Daoy (cell line): ENCODE results near the gene TMTC1. TPM values are rescaled to one million over a fixed set of nuclear protein-coding genes. Genes with fewer than 3 reads are reported as not detected.
"Not testable (repeated sequence)": the region's sequence is repeated elsewhere in the genome, so short reads cannot be mapped to it uniquely, and the experiment has no call there.

ENCODE experiments used
- DNase-seq: peaks from one replicate; pipeline ENCODE4 v3.0.0-alpha.2; 2015; ENCODE audit warnings: low read depth
- total RNA-seq: library from RNA; depleted of rRNA; stranded (reverse); fragments of >200 nt; shearing (Covaris generic); gene quantifications from 2 replicates; pipeline ENCODE4 v1.2.3, GENCODE V29; 2014

The TMTC1 gene
- total RNA-seq, 1 experiment from 2014 or later = 4.3 TPM

DNA sequence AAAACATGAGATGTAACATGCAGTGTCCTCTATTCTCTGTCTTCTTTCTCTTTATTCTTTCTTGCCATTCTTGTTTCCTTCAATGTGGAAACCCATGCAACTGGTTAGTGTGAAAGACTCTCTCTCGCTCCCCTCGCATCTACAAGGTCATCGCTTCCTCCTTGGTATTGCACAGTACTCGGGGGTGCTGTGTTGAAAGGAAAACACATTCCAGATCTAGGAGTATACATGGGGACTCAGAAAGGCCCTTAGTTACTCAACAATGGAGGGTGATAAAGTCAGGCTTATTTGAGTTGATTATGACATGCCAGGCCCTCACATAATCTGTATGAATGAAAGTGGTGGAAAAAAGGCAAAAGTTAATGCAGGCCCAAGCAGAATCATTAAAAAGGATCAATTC lies 210.8 kb downstream of the TMTC1 start:
- no peak for DNase-seq

DNA sequence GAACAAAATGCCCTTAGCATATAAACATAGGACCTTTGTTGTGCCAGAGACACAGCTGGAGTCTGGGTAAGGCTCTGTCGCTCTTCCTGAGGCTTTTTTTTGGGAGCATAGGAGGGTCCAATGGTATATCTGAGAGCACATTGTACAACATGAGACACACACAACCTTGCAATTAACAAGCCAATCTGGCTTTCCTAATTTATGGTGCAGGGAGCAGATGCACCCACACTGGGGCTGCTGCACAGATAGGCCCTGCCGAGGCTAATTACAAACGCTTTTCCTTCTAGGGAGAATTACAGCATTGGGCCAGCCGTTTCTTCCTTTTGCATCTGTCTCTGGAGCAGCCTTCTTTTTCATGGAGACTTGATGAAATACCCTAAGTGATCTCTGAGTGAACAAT lies 211.3 kb downstream of the TMTC1 start:
- no peak for DNase-seq

DNA sequence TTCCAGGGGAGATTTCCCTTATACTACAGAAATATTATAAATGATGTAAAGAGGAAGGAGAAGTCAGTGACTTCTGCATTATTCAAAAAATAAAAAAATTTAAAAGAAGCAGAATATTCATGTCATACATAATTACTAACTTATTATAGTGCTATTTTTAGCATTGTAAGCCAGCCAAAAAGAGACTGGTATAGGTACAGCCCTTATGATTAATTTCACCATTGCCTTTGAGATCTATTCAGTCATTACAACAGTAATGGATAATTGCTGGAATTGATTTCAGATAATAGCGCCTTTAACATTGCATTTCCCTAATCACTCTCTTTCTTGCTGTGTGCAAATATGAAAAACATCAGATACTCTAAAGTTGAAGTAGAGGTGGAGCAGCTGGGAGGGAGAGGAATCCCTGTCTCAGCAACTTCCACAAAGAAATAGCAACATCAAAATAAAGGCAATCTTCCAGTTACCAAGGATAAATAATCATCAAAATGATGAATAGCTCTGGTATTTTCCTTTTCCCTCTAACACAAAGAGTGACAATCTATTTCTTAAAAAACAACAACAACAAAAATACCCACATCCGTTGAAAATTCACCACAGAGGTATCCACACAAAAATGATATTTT lies 214.5 kb downstream of the TMTC1 start:
- no peak for DNase-seq

DNA sequence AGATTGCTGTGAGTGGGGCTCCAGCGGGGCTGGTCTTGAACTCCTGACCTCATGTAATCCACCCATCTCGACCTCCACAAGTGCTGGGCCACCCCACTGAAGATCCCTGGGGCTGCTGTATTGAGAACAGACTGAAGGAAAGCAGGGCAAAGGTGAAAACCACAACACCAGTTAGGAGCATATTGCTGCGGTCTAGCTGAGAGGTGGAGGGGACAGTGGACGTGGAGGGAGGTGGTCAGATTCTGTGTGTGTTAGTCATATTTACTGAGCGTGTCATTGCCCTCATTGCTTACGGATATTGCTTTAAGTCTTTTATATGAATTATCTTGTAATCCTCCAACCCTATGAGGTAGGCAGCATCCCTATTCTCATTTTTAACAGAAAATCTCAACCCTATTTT lies 217.3 kb downstream of the TMTC1 start:
- DNase-seq = peak; percentile 17

DNA sequence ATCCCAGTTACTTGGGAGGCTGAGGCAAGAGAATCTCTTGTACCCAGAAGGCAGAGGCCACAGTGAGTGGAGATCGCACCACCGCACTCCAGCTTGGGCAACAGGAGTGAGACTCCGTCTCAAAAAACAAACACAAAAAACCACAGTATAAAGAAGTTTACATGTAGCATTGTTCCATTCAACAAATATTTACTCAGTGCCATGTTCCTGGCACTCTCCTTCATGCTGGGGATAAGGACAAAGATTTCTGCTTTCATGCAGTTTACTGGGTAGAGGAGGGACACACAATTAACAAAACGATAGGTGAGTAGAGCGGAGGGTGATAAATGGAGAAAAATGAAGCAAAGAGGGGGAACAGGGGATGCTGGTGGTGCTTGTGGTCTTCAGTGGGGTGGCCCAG lies 218.0 kb downstream of the TMTC1 start:
- no peak for DNase-seq

DNA sequence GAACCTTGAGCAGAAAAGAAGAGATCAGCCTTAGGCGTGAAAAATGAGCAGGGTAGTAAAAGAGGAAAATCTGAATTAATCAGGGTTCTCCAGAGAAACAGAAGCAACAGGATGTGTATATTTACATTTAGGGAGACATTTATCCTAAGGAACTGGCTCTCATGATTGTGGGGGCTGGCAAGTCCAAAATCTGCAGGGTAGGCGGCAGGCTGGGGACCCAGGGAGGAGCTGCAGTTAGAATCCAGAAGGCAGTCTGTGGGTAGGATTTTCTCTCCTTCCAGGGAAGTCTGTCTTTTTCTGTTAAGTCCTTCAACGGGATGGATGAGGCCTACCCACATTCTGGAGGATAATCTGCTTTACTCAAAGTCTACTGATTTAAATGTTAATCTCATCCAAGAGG lies 218.8 kb downstream of the TMTC1 start:
- DNase-seq = no peak

DNA sequence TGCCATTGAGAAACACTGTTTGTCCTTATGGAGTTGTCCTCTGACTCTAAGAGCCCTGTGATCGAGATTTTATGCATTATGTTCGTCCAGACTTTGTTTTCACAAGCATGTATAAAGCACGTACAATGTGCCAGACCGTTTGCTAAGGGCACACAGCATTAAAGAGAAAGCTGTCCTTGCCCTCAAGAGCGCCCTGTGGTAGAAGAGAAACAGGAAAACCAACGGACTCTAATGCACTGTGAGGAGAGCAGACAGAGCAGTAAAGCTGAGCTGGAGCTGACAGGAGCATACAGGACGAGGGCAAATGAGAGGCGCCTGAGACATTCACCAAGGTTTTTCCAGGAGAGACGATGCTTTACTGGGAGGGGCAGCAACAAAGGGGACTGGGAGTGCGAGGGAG lies 220.1 kb downstream of the TMTC1 start:
- no peak for DNase-seq

DNA sequence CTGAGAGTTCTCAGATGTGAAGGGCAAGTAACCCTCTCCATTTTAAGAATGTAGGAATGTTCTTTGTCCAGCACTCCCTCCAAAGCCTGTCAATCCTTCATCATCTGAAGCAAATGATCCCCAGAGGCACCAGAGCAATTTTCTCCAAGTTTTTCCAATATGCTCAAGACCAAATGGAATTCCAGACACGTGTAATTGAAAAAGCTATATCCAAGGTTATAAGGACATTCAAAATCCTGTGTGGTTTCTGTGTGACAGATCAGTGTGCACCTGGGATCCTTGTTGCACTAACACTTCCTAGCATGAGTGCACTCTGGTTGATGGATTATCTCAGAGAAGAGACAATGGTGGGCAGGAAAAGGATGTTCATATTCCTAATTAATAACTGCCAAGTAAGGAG lies 220.7 kb downstream of the TMTC1 start:
- no peak for DNase-seq

DNA sequence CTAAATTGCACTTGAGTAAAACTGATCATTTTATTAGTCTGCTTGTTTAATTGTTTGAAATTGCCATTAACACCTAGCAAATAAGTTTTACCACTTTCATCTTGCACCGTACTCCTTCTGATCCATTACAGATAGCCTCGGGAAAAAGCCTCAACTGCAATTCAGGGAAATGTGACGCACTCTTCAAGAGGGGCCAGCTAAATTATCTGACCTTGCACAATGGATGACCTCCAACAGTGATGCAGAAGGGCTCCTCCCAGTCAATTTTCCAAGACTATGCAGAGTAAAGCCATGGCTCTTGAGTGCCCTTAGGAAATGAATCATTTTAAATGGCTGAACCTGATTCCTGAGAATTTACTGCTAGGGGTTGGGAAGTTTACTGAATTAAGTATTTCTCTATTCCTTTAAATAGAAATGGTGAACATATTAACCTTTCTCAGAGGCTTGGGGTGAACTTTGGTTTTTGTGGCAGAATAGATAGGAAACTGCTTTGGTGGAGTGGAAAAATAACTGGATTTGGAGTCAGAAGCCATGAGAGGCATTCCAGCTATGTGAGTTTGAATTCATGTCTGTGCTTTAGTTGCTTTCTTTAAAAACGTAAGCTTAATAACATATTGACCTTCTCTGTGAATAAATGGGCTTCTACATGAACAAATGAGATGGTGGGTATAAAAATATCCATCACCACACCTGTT lies 221.5 kb downstream of the TMTC1 start:
- DNase-seq = peak; percentile 22

DNA sequence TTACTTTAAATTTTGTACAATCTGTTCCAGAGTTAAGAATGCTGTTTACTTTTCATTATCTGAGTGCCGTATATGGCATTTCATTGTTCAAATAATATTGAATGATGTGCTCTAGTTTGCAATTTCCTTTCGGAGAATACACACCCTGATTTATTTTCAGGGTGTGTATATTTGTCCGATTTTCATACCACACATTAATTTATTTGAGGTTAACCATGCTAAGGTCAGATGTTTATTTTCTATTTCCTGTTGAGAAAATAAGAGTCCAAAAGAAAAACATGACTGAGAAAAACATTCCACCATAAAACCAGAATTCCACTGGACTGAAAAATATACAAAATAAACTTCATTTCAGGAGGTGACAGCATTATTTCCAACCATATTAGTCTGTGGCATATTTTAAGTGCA lies 222.1 kb downstream of the TMTC1 start:
- no peak for DNase-seq

DNA sequence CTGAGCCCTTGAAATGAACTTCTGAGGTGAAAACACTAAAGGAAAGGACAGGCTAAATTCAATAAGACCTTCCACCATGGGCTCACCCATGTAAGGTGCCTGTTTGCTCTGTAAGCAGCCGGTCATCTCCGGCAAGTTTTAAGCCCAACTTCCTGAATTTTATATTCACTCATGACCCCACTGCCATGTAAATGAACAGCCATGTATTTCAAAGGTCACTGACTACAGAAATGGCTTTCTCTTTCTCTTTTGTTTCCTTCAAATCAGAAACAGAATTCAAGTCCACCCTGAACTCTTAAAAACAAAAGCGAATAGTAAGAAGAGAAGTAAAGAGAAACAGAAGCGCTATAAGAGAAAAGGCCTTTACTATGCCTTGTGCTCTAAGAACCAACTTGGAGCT lies 224.5 kb downstream of the TMTC1 start:
- no peak for DNase-seq

DNA sequence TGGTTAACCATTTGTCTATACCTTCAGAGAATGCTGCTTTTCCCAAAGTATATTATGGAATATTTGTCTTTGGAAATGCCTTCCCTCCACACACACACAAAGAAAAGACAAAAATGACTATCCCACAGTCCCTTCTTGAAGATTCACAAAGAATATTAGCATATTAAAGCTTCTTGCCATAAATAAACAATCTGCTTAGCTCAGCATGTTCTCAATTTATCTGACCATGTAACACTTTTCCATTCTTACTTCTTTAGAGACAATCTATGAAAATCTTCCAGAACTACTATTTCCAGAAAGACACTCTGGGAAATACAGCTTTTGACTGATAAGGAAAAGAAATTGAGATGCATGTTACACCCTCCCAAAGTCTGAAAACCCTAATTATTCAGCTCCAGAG lies 227.4 kb downstream of the TMTC1 start:
- no peak for DNase-seq

DNA sequence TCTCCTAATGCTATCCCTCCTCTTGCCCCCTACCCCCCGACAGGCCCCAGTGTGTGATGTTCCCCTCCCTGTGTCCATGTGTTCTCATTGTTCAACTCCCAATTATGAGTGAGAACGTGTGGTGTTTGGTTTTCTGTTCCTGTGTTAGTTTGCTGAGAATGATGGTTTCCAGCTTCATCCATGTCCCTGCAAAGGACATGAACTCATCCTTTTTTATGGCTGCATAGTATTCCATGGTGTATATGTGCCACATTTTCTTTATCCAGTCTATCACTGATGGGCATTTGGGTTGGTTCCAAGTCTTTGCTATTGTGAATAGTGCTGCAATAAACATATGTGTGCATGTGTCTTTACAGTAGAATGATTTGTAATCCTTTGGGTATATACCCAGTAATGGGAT lies 228.3 kb downstream of the TMTC1 start:
- not testable (repeated sequence) for DNase-seq

DNA sequence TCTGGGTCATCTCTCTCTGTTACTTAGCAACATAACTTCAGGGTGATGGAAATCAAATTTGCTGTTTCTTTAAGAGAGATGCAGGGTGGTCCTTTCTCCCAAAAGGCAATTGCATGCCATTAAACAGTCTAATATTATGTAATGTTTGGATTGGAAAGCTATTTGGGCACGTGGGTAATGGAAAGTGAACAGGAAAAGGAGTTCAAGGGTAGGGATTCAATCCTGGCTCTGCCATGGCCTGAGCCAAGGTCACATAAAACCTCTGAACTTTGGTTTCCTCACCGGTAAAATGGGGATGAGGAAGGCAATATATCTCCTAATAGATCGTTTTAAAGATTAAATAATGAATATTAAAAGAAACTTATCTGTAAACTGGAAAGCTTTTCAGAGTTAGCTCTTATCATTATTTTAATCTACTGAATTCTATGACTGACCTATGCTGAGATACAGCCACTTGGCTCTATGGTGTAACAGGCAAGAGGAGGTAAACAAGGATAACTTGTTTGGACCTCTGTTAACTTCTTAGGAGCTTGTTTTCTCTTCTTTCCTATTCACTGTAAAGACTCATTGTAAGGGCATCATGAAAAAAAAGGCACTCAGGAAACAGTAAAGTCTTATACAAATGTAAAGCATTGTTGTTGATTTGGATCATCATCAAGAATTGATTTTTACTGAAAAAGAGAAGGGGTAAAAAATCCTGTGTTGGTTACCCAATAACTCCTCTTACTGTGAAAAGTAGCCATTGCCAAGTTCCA lies 230.6 kb downstream of the TMTC1 start:
- no peak for DNase-seq

DNA sequence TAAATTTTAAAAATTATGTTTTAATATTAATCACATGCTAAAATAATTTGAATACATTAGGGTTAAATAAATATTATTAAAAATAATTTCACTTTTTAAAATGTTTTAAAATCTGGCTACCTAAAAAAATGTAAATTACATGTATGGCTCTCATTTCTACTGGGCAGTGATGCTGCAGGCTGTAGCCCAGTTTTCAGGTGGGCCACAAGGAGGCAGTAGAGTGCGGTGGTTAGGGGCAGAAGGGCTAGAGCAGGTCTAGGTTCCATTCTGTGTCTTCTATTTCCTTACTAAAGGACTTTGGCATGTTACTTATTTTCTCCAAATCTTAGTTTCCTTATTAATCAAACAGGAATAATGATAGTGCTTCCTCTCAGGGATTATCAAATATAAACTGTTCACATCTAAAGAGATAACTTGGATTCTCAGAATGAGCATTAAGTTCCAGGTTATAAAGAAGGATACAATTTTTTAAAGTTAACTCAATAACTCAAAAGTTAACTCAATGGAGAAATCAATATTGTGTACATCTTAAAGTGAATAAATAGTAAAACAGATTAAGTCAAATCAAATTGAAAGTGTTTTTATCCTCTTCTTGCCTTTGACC lies 231.3 kb downstream of the TMTC1 start:
- peak; percentile 68 for DNase-seq

DNA sequence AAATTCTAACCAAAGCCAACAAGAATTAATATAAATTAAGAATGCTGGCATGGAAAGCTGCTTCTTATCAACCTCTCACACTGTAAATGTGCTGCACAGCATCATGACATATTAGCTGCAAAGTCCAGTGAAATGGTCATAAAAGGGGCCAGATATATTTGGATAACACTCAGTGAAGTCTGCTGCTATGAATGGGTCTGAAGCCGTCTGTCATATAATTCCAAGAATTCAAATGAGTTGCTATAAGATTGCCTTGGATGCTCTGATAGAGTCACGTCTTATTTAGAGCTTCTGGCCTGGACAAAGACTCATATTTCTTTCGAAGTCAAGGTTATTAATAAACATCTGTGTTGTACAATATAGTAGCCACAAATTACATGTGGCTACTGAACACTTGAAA lies 231.9 kb downstream of the TMTC1 start:
- DNase-seq = no peak

DNA sequence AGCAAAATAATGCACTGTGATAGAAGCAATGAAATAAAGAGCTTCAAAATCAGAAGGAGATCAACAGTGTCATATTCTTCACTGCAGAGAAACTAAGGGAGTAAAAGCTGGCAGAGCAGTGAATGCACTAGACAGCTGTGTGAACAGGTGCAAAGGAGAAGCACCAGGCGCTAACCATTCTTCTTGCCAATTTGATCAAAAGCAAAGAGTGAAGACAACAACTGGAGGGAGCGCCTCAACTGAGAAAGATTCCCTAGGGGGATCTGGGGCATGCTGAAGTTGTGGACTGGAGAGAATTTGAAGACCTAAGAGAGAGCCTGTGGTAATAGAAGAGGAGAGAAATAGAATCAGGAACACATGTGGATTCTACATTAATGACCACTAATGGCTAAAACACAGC lies 235.9 kb downstream of the TMTC1 start:
- no peak for DNase-seq

DNA sequence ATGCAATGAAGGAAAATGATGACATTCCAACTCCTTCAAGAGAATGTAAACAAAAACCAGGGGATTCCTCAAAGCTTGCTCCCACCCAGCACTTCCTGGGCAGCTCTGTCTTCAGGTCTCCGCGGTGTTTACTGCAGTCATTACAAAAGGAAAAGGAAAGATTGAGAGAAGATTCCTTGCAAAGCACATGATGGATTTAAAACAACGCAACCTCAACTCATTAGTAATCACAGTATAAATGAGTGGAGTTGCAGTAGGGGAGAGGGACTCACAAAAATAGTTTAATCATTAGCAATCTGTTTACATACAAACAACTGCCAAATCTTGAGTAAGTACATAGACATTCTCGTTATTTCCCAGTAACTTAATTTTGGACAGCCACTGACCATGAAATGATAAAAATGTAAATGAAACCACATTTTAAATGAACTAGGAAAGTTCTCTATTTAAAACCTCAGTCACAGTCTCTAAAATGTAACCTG lies 236.6 kb downstream of the TMTC1 start:
- no peak for DNase-seq

DNA sequence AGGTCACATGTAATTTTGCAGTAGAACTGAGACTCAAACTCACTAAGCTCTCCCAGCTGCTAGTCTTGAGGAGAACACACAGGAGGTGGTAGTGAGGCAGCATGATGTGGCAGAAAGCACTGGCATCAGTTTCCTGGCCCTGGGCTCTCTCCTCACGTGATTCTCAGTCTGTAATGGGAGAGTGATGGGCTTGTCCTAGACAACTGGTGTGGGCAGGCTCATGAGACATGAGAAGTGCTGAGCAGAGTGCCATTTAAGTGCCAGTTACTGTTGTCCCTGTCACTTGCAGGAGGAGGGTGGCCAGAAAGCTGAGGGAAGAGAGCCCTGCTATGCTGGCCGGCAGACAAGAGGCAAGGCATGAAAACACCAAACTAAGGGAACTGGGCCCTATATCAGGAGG lies 237.7 kb downstream of the TMTC1 start:
- DNase-seq = no peak

DNA sequence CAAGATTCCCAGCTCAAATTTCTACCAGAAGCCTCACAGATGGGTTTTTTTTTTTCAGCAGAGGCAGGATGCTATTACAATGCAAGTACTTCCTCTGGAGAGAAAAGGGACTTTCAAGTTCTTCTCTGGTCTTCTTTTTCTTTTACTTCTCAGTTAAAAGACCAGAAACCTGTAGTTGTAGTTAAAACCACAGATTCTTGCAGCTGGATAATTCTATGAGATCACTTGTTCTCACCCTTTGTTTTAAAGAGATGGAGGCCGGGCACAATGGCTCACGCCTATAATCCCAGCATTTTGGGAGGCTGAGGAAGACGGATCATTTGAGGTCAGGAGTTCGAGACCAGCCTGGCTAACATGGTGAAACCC lies 238.7 kb downstream of the TMTC1 start:
- DNase-seq = no peak

DNA sequence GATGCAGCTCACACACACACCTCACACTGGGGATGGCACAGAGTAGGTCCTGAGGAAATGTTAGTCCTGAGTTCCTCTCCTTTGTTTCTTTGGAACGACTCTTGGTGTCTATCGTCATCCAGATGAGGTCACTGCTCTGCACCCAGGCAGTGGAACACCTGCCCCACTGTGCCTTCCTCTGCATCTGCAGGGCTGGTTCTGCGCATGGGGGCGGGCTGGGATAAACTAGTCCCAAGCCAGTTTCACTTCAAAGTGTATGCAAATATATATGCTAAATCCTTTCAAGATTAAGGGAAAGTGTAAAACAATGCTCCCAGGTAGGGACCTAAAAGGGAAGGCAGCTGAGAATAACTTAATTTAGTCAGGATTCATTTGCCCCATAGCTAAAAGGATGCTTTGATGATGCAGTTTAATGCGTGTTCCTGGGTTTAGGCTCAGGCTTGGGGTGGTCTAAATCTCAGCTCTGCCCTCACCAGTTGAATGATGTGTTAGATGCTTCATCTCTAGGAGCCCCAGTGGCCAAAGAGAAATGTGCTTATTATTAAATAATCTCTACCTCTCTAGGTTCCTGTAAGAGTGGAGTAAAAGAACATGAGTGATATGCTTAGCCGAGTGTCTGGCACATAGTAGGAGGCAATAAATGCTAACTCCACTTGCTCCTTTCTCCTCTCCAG lies 239.2 kb downstream of the TMTC1 start:
- DNase-seq = no peak

DNA sequence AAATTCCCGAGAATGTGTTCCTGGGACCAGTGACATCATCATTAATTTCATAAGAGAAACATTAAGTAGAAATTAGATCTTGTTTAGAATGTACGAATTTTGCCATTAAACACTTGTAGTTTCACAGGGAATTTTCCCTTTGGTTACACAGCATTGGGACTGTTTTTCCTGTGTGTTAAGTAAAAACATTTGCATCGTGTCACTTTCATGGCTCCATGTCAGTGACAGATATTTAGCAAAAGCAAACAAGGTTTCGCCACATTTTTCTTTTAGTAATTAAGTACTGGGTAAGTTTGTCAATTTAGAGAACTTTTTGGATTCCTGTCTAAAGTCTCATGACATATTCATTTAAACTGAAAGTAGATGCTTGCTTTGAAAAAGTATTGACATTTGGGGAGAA lies 240.7 kb downstream of the TMTC1 start:
- no peak for DNase-seq
